Omental fat pad (tissue), 4 donors: Measurements from ENCODE around the gene CEACAM20. TPM values are rescaled to one million over a fixed set of nuclear protein-coding genes. Genes with fewer than 3 reads are reported as not detected.
"Not testable (repeated sequence)": the region's sequence is repeated elsewhere in the genome, so short reads cannot be mapped to it uniquely, and the experiment has no call there.

Source experiments
- ATAC-seq: fragments of 150-250 bp; one replicate; pipeline ENCODE4 v1.9.1; 2016; ENCODE audit warnings: mild to moderate bottlenecking, moderate library complexity; ENCODE audit not compliant: low FRiP score
- DNase-seq: peaks from one replicate; pipeline ENCODE4 v3.0.0-alpha.2; 2019; ENCODE audit warnings: low spot score
- total RNA-seq, 4 donors: library from RNA; depleted of rRNA; stranded (reverse); fragments of >200 nt; gene quantifications; one replicate each; pipeline ENCODE4 v1.1.0, GENCODE V29; 2016
- TF ChIP-seq, protein P1 (sequence below), 3 donors: fragments of 450-650 bp; IDR thresholded peaks; one replicate each; pipeline ENCODE4 v1.5.1; 2016 to 2017; ENCODE audit warnings: antibody characterized with exemption in 3 of 3, mild to moderate bottlenecking in 3 of 3, moderate library complexity in 2 of 3

CEACAM20 gene
- total RNA-seq, 4 donors from 2014 or later, result not detected

DNA sequence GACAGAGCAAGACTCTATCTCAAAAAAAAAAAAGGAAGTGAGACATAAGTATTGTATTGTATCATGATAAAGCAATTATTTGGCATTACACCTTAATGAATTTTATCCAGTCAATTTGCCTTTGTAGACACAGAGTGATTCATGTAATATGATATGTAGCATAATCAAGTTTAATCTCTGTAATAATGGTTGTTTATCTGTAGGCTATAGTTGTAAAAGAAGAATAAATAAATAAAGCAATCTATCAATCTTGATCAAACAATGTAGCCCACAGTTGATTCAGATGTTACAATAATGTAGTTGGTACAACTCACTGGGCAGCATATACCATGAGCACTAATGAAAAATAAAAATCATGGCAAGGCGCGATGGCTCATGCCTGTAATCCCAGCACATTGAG is 28.5 kb upstream of the CEACAM20 start:
- no peak for DNase-seq
- TF ChIP-seq, protein P1, sequence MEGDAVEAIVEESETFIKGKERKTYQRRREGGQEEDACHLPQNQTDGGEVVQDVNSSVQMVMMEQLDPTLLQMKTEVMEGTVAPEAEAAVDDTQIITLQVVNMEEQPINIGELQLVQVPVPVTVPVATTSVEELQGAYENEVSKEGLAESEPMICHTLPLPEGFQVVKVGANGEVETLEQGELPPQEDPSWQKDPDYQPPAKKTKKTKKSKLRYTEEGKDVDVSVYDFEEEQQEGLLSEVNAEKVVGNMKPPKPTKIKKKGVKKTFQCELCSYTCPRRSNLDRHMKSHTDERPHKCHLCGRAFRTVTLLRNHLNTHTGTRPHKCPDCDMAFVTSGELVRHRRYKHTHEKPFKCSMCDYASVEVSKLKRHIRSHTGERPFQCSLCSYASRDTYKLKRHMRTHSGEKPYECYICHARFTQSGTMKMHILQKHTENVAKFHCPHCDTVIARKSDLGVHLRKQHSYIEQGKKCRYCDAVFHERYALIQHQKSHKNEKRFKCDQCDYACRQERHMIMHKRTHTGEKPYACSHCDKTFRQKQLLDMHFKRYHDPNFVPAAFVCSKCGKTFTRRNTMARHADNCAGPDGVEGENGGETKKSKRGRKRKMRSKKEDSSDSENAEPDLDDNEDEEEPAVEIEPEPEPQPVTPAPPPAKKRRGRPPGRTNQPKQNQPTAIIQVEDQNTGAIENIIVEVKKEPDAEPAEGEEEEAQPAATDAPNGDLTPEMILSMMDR (IDR thresholded peaks at IDR 0.05), result no peak
- ATAC-seq, result no peak

DNA sequence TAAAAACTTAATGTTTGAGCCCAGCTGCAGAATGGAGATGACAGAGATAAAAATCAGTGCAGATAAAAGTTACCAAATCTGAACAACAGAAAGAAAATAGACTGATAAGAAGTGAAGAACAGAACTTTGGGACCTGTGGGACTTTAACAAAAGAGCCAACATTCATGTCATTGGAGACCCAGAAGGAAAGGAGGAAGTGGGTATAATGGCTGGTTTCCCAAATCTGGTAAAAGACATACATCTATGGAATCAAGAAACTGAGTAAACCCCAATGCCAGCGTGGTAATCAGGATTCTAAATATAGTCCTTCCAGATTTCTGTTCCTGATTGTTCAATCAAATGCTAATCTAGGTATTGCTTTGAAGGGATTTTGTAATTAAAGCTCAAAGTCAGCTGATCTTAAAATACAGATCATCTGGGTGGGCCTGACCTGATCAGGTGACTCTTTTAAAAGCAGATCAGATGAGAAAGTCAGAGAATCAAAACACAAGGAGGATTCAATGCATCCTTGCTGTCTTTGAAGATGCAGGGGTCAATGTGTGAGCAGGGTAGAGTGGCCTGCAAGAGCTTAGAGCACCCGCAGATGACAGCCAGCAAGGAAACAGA is 25.3 kb upstream of the CEACAM20 start:
- ATAC-seq (no peak), DNase-seq (no peak)
- TF ChIP-seq, protein P1 (IDR thresholded peaks at IDR 0.05), result no peak

DNA sequence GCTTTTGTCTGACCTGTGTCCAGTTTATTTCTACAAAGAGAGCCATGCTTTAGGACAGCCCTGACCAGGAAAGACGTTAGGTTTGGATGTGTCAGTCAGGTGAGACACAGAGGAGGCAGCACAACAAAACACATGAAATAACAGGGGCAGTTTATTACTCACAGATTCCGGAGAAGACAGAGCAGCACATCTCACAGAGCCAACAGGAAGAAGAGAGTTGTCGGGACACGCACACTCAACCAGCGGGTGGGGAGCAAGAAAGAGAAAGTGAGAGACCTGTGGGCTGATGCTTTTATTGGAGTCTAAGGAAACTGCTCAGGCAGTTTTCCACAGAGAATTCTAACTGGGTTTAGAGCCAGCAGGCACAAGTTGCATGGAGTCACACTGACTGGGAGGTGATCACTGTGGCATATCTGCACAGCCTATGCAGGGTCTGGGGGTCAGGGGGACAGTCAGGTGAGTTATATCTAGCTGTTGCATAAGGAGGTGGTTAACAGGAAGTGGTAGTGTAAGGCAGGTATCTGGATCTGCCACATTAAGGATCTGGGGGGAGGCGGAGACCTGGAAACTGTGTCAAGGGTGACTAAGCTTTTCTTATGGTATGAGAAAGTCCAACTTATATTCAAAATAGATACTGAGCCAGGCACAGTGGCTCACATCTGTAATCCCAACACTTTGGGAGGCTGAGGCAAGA is 24.1 kb upstream of the CEACAM20 start:
- ATAC-seq, result no peak
- TF ChIP-seq, protein P1 (IDR thresholded peaks at IDR 0.05), result no peak

DNA sequence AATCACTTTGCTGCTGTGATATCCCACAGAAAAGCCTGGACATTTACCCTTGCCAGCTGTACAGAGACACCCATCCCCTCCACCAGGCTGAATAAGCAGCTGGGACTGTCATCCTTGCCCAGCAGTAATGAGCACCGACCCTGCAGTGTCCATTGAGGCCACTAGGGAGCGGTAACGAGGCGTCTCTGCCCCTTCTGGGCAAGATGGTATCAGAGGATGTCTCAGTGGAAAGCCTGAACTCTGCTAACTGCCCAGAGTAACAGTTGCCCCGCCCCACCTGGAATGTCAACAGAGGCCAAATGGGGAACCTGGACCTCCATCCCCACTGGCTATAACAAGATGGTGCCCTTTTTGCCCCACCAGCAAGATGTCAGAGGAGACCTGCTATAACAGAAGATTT is 22.8 kb upstream of the CEACAM20 start:
- DNase-seq (no peak), ATAC-seq (no peak)
- TF ChIP-seq, protein P1 (IDR thresholded peaks at IDR 0.05), result no peak

More for the DNA sequence above, 24.1 kb upstream of the CEACAM20 start:
- DNase-seq, result no peak

DNA sequence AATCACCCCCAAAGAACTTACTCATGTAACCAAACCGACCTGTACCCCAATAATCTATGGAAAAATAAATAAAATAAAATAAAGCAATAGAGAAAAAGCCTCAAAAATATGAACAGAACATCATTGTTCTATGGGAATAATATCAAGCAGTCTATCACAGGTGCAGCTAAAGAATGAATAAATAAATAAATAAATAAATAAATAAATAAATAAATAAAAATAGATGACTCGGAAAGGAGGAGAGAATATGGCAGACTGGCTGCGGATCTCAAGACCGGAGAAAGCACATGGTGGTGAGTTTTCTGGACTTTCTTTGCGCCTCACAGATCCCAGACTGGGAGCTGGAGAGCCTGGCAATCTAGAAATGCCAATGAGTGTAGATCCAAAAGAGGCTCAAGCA is 22.4 kb upstream of the CEACAM20 start:
- TF ChIP-seq, protein P1 (IDR thresholded peaks at IDR 0.05), result no peak
- no peak for ATAC-seq
- no peak for DNase-seq

DNA sequence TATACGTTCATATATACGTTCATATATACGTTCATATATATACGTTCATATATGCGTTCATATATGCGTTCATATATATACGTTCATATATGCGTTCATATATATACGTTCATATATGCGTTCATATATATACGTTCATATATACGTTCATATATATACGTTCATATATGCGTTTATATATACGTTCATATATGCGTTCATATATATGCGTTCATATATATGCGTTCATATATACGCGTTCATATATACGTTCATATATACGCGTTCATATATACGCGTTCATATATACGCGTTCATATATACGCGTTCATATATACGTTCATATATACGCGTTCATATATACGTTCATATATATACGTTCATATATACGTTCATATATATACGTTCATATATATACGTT is 21.5 kb upstream of the CEACAM20 start:
- DNase-seq, ATAC-seq: not testable (repeated sequence)

DNA sequence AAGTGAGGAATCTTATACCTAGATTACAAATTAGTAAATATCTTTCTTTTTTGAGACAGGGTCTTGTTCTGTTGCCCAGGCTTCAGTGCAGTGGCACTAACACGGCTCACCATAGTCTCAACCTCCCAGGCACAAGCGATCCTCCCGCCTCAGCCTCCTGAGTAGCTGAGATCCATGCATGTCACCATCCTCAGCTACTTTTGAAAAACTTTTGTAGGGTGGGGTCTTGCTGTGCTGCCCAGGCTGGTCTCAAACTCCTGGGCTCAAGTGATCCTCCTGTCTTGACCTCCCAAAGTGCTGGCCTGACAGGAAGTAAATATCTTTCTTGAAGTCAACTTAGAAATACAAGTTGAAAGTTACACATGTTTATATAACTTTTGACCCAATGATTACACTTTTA is 20.0 kb upstream of the CEACAM20 start:
- no peak for DNase-seq
- TF ChIP-seq, protein P1 (IDR thresholded peaks at IDR 0.05), result no peak
- ATAC-seq, result no peak
